Smooth muscle cell (in vitro differentiated cells): Measurements from ENCODE around the gene MAP7D1. TPM values are rescaled to one million over a fixed set of nuclear protein-coding genes. Genes with fewer than 3 reads are reported as not detected.
A peak's percentile ranks its signal among the peaks of the same experiment; 100 is the strongest.

Experiments
- DNase-seq: peaks from one replicate; lab custom pipeline; 2025; ENCODE audit not compliant: unreplicated experiment; lab: John Stamatoyannopoulos, UW
- H2AFZ ChIP-seq: fragments of 200-600 bp; sonication (generic); 2 replicates; pipeline ENCODE4 v1.6.0; 2016; ENCODE audit warnings: antibody characterized with exemption, low read depth, mild to moderate bottlenecking
- H3F3A ChIP-seq: fragments of 200-600 bp; sonication (generic); 2 replicates; pipeline ENCODE4 v1.6.0; 2017; ENCODE audit warnings: antibody characterized with exemption, low read depth
- H3K27ac ChIP-seq: fragments of 200-600 bp; sonication (generic); 2 replicates; pipeline ENCODE4 v1.5.1; 2016; ENCODE audit warnings: low read depth, mild to moderate bottlenecking
- H3K27me3 ChIP-seq: fragments of 200-600 bp; sonication (generic); 2 replicates; pipeline ENCODE4 v1.6.1; 2016; ENCODE audit warnings: low read depth, mild to moderate bottlenecking
- H3K36me3 ChIP-seq: fragments of 200-600 bp; sonication (generic); 2 replicates; pipeline ENCODE4 v1.5.1; 2016; ENCODE audit warnings: low read depth
- H3K4me1 ChIP-seq: fragments of 200-600 bp; sonication (generic); 2 replicates; pipeline ENCODE4 v1.5.1; 2016; ENCODE audit warnings: low read depth
- H3K4me2 ChIP-seq: fragments of 200-600 bp; sonication (generic); 2 replicates; pipeline ENCODE4 v1.6.0; 2016; ENCODE audit warnings: mild to moderate bottlenecking
- H3K4me3 ChIP-seq: fragments of 200-600 bp; sonication (generic); 2 replicates; pipeline ENCODE4 v1.5.1; 2016; ENCODE audit warnings: mild to moderate bottlenecking
- H3K79me2 ChIP-seq: fragments of 200-600 bp; sonication (generic); 2 replicates; pipeline ENCODE4 v1.6.0; 2016; ENCODE audit warnings: low read depth, mild to moderate bottlenecking
- H3K9ac ChIP-seq: fragments of 200-600 bp; sonication (generic); 2 replicates; pipeline ENCODE4 v1.6.0; 2016; ENCODE audit warnings: low read depth
- H3K9me3 ChIP-seq: fragments of 200-600 bp; sonication (generic); replicated peaks from 2 replicates; pipeline ENCODE4 v1.5.1; 2016; ENCODE audit warnings: low read depth
- H4K20me1 ChIP-seq: fragments of 200-600 bp; sonication (generic); 2 replicates; pipeline ENCODE4 v1.6.0; 2016; ENCODE audit warnings: low read depth
- CTCF ChIP-seq: fragments of 200-600 bp; sonication (generic); IDR thresholded peaks from 2 replicates; pipeline ENCODE4 v1.5.1; 2017; ENCODE audit warnings: borderline replicate concordance, mild to moderate bottlenecking, antibody characterized with exemption; ENCODE audit not compliant: insufficient read depth, poor library complexity, severe bottlenecking
- WGBS: methylation state at CpG from one replicate; pipeline ENCODE4 v1.1.7; 2016; ENCODE audit warnings: low lambda C conversion rate; 5-methylcytosine and 5-hydroxymethylcytosine counted together
- polyA plus RNA-seq: library from polyadenylated mRNA; unstranded; fragments of >200 nt; fragmentation: Nextera tagmentation; extraction: Ambion mirVana; gene quantifications from 2 replicates; pipeline ENCODE4 v1.2.1, GENCODE V29; 2016
- total RNA-seq: library from RNA; depleted of rRNA; stranded (reverse); fragments of >200 nt; gene quantifications from 2 replicates; pipeline ENCODE4 v1.2.3, GENCODE V29; 2014

Gene MAP7D1
- total and polyA plus RNA-seq, 2 experiments from 2014 or later, result 109 to 169 TPM

GRCh38 chr1:36122062-36123030 is 33.6 kb upstream of the MAP7D1 start:
- peaks cover 11% of the 10 kb centered on the region for H3K4me1 ChIP-seq
- H3K27ac ChIP-seq, result peak overlapping the region; percentile 56
- H3K9ac ChIP-seq, result no peak overlapping the region
- no peaks in the 10 kb centered on the region for H3K79me2 ChIP-seq
- no peaks in the 10 kb centered on the region for H3K9me3 ChIP-seq
- H3K36me3 ChIP-seq, result no peaks in the 10 kb centered on the region
- no peaks in the 10 kb centered on the region for H3F3A ChIP-seq
- H3K27me3 ChIP-seq, result peaks cover 3% of the 10 kb centered on the region
- no peak for TF ChIP-seq CTCF
- H3K4me2 ChIP-seq, result peak overlapping the region; percentile 76
- 86% methylated on average over 12 of the region's 12 CpGs for WGBS
- no peak for DNase-seq
- no peak overlapping the region for H3K4me3 ChIP-seq
- H4K20me1 ChIP-seq, result no peaks in the 10 kb centered on the region
- H2AFZ ChIP-seq, result no peak overlapping the region

DNA sequence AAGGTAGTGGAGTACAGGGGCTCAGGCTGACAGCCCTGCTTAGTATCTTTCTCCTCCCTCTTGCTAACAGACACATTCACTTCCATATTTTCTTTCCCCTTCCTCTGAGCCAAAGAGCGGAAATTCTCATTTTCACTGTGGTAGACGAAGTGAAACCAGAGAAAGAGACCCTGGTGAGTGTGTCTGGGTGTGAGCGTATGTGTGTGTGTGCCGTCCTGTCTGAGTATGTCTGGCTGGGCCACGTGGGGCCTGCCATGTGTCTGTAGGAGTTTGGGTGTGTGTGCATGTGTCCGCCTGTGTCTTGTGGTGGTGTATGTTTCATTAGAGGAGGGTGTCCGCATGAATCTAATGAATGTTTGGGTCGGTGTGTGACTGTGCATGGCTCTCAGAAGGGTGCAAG is 32.6 kb upstream of the MAP7D1 start:
- Histone ChIP-seq H3K9me3 (no peaks in the 10 kb centered on the region), H3K27me3 (peaks cover 3% of the 10 kb centered on the region), H3K9ac (no peak overlapping the region), H3K4me3 (no peak overlapping the region), H3K4me2 (peak overlapping the region; percentile 76), H3K4me1 (peaks cover 11% of the 10 kb centered on the region), H3K79me2 (no peaks in the 10 kb centered on the region), H3K27ac (peak overlapping the region; percentile 56), H3K36me3 (no peaks in the 10 kb centered on the region), H4K20me1 (no peaks in the 10 kb centered on the region), H2AFZ (no peak overlapping the region), H3F3A (no peaks in the 10 kb centered on the region)
- no peak for DNase-seq
- no peak for TF ChIP-seq CTCF
- WGBS, result 63% methylated on average over 8 of the region's 8 CpGs

DNA sequence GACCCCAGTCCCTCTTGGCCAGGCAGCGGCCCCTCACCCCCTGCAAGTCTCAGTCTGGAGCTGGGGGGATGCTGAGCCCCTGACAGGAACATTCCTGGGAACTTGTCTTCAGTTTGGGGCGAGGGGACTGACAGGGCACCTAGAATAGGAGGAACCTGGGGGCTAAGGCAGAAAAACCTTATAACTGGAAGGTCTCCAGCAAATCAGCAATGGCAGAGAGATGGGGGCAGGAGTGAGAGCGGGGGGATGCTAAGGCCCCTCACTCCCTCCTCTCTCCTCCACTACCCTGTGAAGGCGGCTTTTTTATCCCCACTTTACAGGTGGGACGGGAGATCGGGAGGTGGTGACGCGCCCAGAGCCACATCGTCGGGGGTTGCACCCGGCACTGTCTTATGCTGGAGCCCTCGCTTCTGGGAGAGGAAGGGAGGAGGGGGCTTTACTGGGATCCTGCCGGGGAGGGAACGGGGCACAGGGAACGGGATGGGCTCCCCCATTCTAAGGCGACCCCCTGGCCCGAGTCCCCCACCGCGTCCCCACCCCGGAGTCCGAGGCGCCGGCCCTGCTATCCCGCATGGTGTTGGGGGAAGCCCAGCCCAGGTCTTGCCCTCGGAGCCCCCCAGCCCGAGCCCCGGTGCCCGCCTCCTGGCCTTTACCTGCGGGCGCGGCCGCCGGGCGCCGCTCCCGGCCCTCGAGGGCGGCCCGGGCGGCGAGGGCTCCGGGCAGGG is 31.4 kb upstream of the MAP7D1 start:
- Histone ChIP-seq H3K27ac (no peak overlapping the region), H3K9me3 (no peaks in the 10 kb centered on the region), H3K27me3 (peaks cover 3% of the 10 kb centered on the region), H3K4me3 (peak overlapping the region; percentile 43), H3K36me3 (no peaks in the 10 kb centered on the region), H3K79me2 (no peaks in the 10 kb centered on the region), H3K4me1 (peaks cover 5% of the 10 kb centered on the region), H3F3A (no peaks in the 10 kb centered on the region), H4K20me1 (no peaks in the 10 kb centered on the region), H3K9ac (no peak overlapping the region), H2AFZ (no peak overlapping the region), H3K4me2 (peak overlapping the region; percentile 76)
- WGBS, result 54% methylated on average over 11 of the region's 42 CpGs
- DNase-seq, result no peak
- TF ChIP-seq CTCF, result no peak
